Immature natural killer cell (primary cell): Measurements from ENCODE around the gene TBATA. TPM values are rescaled to one million over a fixed set of nuclear protein-coding genes. Genes with fewer than 3 reads are reported as not detected.

ENCODE experiments used
- DNase-seq, 3 donors: peaks; one replicate each; pipeline ENCODE4 v3.0.0; 2022; ENCODE audit warnings: mixed read lengths in 1 of 3
- H3K27ac Mint-ChIP-seq, 6 donors: one replicate each; pipeline ENCODE4 v1.8.0; 2020; ENCODE audit warnings: mixed read lengths in 6 of 6, mild to moderate bottlenecking in 5 of 6, inconsistent platforms in 4 of 6, moderate library complexity in 3 of 6
- H3K27me3 Mint-ChIP-seq, 3 donors: one replicate each; pipeline ENCODE4 v1.8.0; 2020 to 2021; ENCODE audit warnings: low read depth in 3 of 3, mild to moderate bottlenecking in 3 of 3, mixed read lengths in 3 of 3, moderate library complexity in 3 of 3, inconsistent platforms in 1 of 3
- H3K36me3 Mint-ChIP-seq, 3 donors: one replicate each; pipeline ENCODE4 v1.8.0; 2020; ENCODE audit warnings: mixed read lengths in 3 of 3, inconsistent platforms in 2 of 3, mild to moderate bottlenecking in 2 of 3
- H3K4me1 Mint-ChIP-seq, 2 donors: one replicate each; pipeline ENCODE4 v1.8.0; 2020; ENCODE audit warnings: inconsistent platforms in 2 of 2, mild to moderate bottlenecking in 2 of 2, mixed read lengths in 2 of 2, moderate library complexity in 1 of 2
- H3K4me3 Mint-ChIP-seq, 5 donors: one replicate each; pipeline ENCODE4 v1.8.0; 2020; ENCODE audit warnings: mild to moderate bottlenecking in 5 of 5, mixed read lengths in 5 of 5, inconsistent platforms in 3 of 5, moderate library complexity in 3 of 5
- H3K9me3 Mint-ChIP-seq, 6 donors: one replicate each; pipeline ENCODE4 v1.8.0; 2020; ENCODE audit warnings: mild to moderate bottlenecking in 6 of 6, mixed read lengths in 6 of 6, inconsistent platforms in 4 of 6, moderate library complexity in 3 of 6
- polyA plus RNA-seq, 3 donors: library from polyadenylated mRNA; unstranded; fragments of 300-500 nt; fragmentation: Illumina TruSeq; gene quantifications; one replicate each; pipeline ENCODE4 v1.2.3, GENCODE V29; 2021

TBATA gene
- polyA plus RNA-seq, 3 donors from 2014 or later = not detected

DNA sequence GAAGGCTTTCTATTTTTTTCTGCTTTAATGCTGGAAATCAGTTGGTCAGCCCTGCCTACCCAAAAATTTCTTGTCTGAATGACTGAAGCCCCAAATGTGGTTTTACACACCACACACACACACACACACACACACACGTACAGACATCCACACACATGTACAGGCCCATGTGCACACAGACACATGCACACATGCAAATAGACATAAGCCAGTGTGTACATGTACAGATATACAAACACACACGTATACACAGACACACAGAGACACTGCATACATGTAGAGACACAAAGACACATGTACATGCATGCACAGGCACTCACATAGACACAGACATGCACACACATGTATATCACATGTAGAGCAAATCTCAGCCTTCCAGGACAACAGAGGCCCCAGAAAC lies 54.2 kb downstream of the TBATA start:
- Mint-ChIP-seq H3K4me3 (no peak overlapping the region), H3K27ac (no peak overlapping the region), H3K27me3 (peaks cover 0 to 1% (median 0%) of the 10 kb centered on the region in 3 donors), H3K4me1 (peaks cover 9 to 12% of the 10 kb centered on the region in 2 donors), H3K9me3 (no peaks in the 10 kb centered on the region), H3K36me3 (peaks cover 0 to 5% (median 0%) of the 10 kb centered on the region in 3 donors)
- DNase-seq = no peak

GRCh38 chr10:70729763-70730357 lies 55.3 kb downstream of the TBATA start:
- Mint-ChIP-seq H3K4me3 (no peak overlapping the region), H3K27me3 (peaks cover 0 to 4% (median 0%) of the 10 kb centered on the region in 3 donors), H3K9me3 (no peaks in the 10 kb centered on the region), H3K36me3 (peaks cover 0 to 8% (median 0%) of the 10 kb centered on the region in 3 donors), H3K4me1 (peaks cover 9 to 12% of the 10 kb centered on the region in 2 donors), H3K27ac (no peak overlapping the region)
- DNase-seq = no peak

GRCh38 chr10:70728328-70728727 lies 56.8 kb downstream of the TBATA start:
- Mint-ChIP-seq H3K27ac (no peak overlapping the region), H3K36me3 (peaks cover 0 to 9% (median 0%) of the 10 kb centered on the region in 3 donors), H3K4me3 (no peak overlapping the region), H3K27me3 (peaks cover 0 to 4% (median 0%) of the 10 kb centered on the region in 3 donors), H3K4me1 (peaks cover 9 to 12% of the 10 kb centered on the region in 2 donors), H3K9me3 (no peaks in the 10 kb centered on the region)
- no peak for DNase-seq

DNA sequence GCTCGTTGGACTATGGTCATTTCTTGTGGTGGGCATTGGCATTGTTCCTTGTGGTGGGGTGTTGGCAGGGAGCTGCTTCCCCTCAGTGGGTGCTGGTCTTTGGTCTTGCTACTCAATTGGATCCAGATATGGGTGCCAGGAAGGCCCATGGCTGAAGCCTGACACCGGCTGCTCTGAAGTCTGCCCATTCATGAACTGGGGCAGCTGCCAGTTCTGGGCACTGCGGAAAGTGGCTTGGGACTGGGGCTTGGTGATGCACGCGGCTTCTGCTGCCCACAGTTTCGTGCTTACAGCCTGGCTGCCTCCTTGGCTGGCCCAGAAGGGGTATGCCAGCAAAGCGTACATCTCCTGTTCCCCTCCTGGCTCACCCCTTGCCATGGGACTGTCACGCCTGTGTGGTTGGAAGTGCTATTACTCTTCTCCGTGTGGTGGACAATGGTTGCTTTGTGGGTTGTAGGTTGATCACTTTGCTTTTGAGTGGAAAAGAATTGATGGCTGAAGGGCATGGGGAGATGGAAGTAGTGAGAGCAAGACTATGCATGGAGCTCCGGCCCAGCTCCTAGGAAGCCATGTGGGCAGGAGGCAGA lies 58.2 kb downstream of the TBATA start:
- Mint-ChIP-seq H3K27me3 (peaks cover 0 to 4% (median 1%) of the 10 kb centered on the region in 3 donors), H3K4me1 (peaks cover 6 to 10% of the 10 kb centered on the region in 2 donors), H3K27ac (no peak overlapping the region), H3K36me3 (peaks cover 0 to 4% (median 0%) of the 10 kb centered on the region in 3 donors), H3K9me3 (no peaks in the 10 kb centered on the region), H3K4me3 (no peak overlapping the region)
- DNase-seq = no peak

DNA sequence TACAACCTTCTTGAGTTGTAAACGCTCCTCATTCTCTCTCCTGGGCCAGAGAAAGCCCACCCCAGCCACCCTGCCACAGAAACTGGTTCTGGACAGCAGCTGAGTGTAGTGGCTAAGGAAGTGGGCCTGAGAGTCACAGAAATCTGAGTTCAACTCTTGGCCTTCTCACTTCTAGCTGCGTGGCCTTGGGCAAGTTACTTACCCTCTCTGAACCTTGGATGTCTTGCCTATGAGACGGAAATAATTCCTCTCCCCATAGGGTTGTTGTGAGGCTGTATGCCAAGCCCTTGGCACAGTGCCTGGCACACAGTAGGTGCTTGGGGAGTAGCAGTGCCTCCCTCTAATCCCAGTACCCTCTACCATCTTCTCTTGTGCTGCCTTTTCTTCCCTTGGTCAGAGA lies 61.4 kb downstream of the TBATA start:
- H3K27me3 Mint-ChIP-seq = peaks cover 0 to 3% (median 1%) of the 10 kb centered on the region in 3 donors
- H3K27ac Mint-ChIP-seq = no peak overlapping the region
- H3K4me1 Mint-ChIP-seq = no peaks in the 10 kb centered on the region
- no peak overlapping the region for H3K4me3 Mint-ChIP-seq
- H3K36me3 Mint-ChIP-seq = peaks cover 0 to 4% (median 0%) of the 10 kb centered on the region in 3 donors
- DNase-seq = no peak
- no peaks in the 10 kb centered on the region for H3K9me3 Mint-ChIP-seq

- Mint-ChIP-seq H3K4me3 (no peak overlapping the region), H3K4me1 (no peaks in the 10 kb centered on the region), H3K27ac (peak overlapping the region in 1 of 6 donors; percentile 20), H3K9me3 (no peaks in the 10 kb centered on the region), H3K27me3 (peaks cover 0 to 3% (median 1%) of the 10 kb centered on the region in 3 donors), H3K36me3 (peaks cover 0 to 4% (median 0%) of the 10 kb centered on the region in 3 donors)
- no peak for DNase-seq
These were observed 62.3 kb downstream of the TBATA start for GRCh38 chr10:70722820-70723424.

Other genes with a start within 250 kb of the TBATA start
- gene PRF1, start 182.6 kb downstream of the TBATA start, polyA plus RNA-seq = 1,000 to 10,000 TPM; 4,156 to 6,150 (median 5,696) TPM
- gene ADAMTS14, start 112.9 kb downstream of the TBATA start, polyA plus RNA-seq = under 1 TPM; 0.36 to 0.56 (median 0.37) TPM
- 10 to 100 TPM; 19.8 to 25.9 (median 20.3) TPM for gene SGPL1, start 30.6 kb upstream of the TBATA start, polyA plus RNA-seq
- 10 to 100 TPM; 24.0 to 35.2 (median 25.4) TPM for gene PCBD1, start 103.2 kb upstream of the TBATA start, polyA plus RNA-seq